Upper lobe of left lung (tissue), 6 donors: Measurements from ENCODE around the gene GAB2. TPM values are rescaled to one million over a fixed set of nuclear protein-coding genes. Genes with fewer than 3 reads are reported as not detected.
"Not testable (repeated sequence)": the region's sequence is repeated elsewhere in the genome, so short reads cannot be mapped to it uniquely, and the experiment has no call there.

ENCODE experiments used
- ATAC-seq, 2 donors: fragments of 200-7000 bp; cut with Tn5 transposase; one replicate each; pipeline ENCODE4 v1.9.1; 2022; ENCODE audit warnings: mild to moderate bottlenecking in 2 of 2, moderate library complexity in 2 of 2; ENCODE audit not compliant: low FRiP score in 2 of 2
- DNase-seq, 2 donors: peaks; one replicate each; pipeline ENCODE4 v3.0.0-alpha.2; 2019 to 2020
- H3K27ac ChIP-seq, 4 donors: fragments of 200-600 bp; sonication (generic); one replicate each; pipeline ENCODE4 v1.5.1; 2016 to 2019
- H3K27me3 ChIP-seq, 4 donors: fragments of 200-600 bp; sonication (generic); one replicate each; pipeline ENCODE4 v1.5.1; 2017 to 2019
- H3K36me3 ChIP-seq, 4 donors: fragments of 200-600 bp; sonication (generic); one replicate each; pipeline ENCODE4 v1.5.1; 2016 to 2019
- H3K4me1 ChIP-seq, 4 donors: fragments of 200-600 bp; sonication (generic); one replicate each; pipeline ENCODE4 v1.5.1; 2018 to 2019
- H3K4me3 ChIP-seq, 4 donors: fragments of 200-600 bp; sonication (generic); one replicate each; pipeline ENCODE4 v1.5.1; 2017 to 2019; ENCODE audit warnings: mild to moderate bottlenecking in 2 of 4, moderate library complexity in 1 of 4
- H3K9me3 ChIP-seq, 4 donors: fragments of 200-600 bp; sonication (generic); one replicate each; pipeline ENCODE4 v1.5.1; 2018 to 2019
- EP300 ChIP-seq, 4 donors: sonication (generic); formaldehyde crosslinking; IDR thresholded peaks; one replicate each; pipeline ENCODE4 v1.5.1; 2017; ENCODE audit warnings: antibody characterized with exemption in 4 of 4, control low read depth in 2 of 4
- POLR2A ChIP-seq, 4 donors: fragments of 450-650 bp; IDR thresholded peaks; one replicate each; pipeline ENCODE4 v1.5.1; 2016 to 2017; ENCODE audit warnings: antibody characterized with exemption in 4 of 4, mild to moderate bottlenecking in 2 of 4
- POLR2AphosphoS5 ChIP-seq, 2 donors: sonication (generic); formaldehyde crosslinking; IDR thresholded peaks; one replicate each; pipeline ENCODE4 v1.5.1; 2017; ENCODE audit warnings: antibody characterized with exemption in 2 of 2
- WGBS, 2 donors: methylation state at CpG; one replicate each; pipeline ENCODE4 v1.1.5; 2017 to 2018; 5-methylcytosine and 5-hydroxymethylcytosine counted together
- total RNA-seq, 6 donors: library from RNA; depleted of rRNA in 4 of 6; stranded (reverse); fragments of >200 nt in 4 of 6; gene quantifications; one replicate each; pipeline versions ENCODE4 v1.1.0 to v1.2.1, GENCODE V29; 2016 to 2021
- TF ChIP-seq, protein P1 (sequence below), 6 experiments: fragments of 450-650 bp in 4 of 6; fragments of 200-600 bp in 2 of 6; sonication (generic) in 2 of 6; IDR thresholded peaks; one replicate each; pipeline ENCODE4 v1.5.1; 2016 to 2019; ENCODE audit warnings: antibody characterized with exemption in 6 of 6
- donor health status: DM: no; HTN: no; CAD: no; lungs with moderate emphysema.
- donor health status: DM: no; HTN: yes; CAD: no; lungs with severe emphysema.

The GAB2 gene
- total RNA-seq, 6 donors from 2014 or later, result 40.9 to 76.6 (median 50.4) TPM

DNA sequence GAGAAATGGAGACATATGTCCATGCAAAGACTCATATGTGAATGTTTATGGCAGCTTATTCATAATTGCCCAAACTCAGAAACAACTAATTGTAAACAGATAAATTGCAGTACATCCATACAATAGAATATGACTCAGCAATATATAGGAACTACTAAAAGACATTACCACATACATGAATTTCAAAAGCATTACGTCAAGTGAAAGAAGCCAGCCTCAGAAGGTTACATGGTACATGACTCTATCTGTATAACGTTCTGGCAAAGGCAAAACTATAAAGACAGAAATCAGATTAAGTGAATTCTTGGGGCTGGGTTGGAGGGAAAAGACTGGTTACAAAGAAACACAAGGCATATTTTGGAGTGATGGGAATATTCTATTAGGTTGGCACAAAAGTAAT is 236.4 kb downstream of the GAB2 start:
- ATAC-seq (no peak), DNase-seq (no peak)
- H3K4me3 ChIP-seq, result no peak overlapping the region
- TF ChIP-seq, protein P1, sequence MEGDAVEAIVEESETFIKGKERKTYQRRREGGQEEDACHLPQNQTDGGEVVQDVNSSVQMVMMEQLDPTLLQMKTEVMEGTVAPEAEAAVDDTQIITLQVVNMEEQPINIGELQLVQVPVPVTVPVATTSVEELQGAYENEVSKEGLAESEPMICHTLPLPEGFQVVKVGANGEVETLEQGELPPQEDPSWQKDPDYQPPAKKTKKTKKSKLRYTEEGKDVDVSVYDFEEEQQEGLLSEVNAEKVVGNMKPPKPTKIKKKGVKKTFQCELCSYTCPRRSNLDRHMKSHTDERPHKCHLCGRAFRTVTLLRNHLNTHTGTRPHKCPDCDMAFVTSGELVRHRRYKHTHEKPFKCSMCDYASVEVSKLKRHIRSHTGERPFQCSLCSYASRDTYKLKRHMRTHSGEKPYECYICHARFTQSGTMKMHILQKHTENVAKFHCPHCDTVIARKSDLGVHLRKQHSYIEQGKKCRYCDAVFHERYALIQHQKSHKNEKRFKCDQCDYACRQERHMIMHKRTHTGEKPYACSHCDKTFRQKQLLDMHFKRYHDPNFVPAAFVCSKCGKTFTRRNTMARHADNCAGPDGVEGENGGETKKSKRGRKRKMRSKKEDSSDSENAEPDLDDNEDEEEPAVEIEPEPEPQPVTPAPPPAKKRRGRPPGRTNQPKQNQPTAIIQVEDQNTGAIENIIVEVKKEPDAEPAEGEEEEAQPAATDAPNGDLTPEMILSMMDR (IDR thresholded peaks at IDR 0.05), result no peak
- no peak for TF ChIP-seq POLR2A (IDR thresholded peaks at IDR 0.05)
- no peak for TF ChIP-seq EP300 (IDR thresholded peaks at IDR 0.05)
- no peak for TF ChIP-seq POLR2AphosphoS5 (IDR thresholded peaks at IDR 0.05)
- no peaks in the 10 kb centered on the region for H3K9me3 ChIP-seq
- H3K4me1 ChIP-seq, result peaks cover 5 to 8% (median 6%) of the 10 kb centered on the region in 4 donors
- H3K27me3 ChIP-seq, result no peaks in the 10 kb centered on the region
- H3K27ac ChIP-seq, result no peak overlapping the region
- 54 to 63% methylated on average over 2 of the region's 2 CpGs for WGBS, 2 donors
- H3K36me3 ChIP-seq, result peaks cover 0 to 12% (median 2%) of the 10 kb centered on the region in 4 donors

DNA sequence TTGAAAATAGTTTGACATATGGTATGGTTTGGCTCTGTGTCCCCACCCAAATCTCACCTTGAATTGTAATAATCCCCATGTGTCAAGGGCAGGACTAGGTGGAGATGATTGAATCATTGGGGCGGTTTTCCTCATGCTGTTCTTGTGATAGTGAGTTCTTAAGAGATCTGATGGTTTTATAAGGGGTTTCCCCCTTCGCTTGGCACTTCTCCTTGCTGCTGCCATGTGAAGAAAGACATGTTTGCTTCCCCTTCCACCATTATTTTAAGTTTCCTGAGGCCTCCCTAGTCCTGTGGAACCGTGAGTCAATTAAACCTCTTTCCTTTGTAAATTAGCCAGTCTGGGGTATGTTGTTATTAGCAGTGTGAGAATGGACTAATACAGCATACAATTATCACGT is 236.9 kb downstream of the GAB2 start:
- Histone ChIP-seq H3K27ac (no peak overlapping the region), H3K36me3 (peaks cover 0 to 12% (median 2%) of the 10 kb centered on the region in 4 donors), H3K4me1 (peaks cover 2 to 5% (median 3%) of the 10 kb centered on the region in 4 donors), H3K4me3 (no peak overlapping the region), H3K9me3 (no peaks in the 10 kb centered on the region), H3K27me3 (no peaks in the 10 kb centered on the region)
- TF ChIP-seq, protein P1 (IDR thresholded peaks at IDR 0.05), result no peak
- TF ChIP-seq POLR2AphosphoS5 (IDR thresholded peaks at IDR 0.05), result no peak
- TF ChIP-seq POLR2A (IDR thresholded peaks at IDR 0.05), result no peak
- no peak for TF ChIP-seq EP300 (IDR thresholded peaks at IDR 0.05)
- no peak for DNase-seq
- 89 to 91% methylated on average over 4 of the region's 4 CpGs for WGBS, 2 donors
- ATAC-seq, result no peak

DNA sequence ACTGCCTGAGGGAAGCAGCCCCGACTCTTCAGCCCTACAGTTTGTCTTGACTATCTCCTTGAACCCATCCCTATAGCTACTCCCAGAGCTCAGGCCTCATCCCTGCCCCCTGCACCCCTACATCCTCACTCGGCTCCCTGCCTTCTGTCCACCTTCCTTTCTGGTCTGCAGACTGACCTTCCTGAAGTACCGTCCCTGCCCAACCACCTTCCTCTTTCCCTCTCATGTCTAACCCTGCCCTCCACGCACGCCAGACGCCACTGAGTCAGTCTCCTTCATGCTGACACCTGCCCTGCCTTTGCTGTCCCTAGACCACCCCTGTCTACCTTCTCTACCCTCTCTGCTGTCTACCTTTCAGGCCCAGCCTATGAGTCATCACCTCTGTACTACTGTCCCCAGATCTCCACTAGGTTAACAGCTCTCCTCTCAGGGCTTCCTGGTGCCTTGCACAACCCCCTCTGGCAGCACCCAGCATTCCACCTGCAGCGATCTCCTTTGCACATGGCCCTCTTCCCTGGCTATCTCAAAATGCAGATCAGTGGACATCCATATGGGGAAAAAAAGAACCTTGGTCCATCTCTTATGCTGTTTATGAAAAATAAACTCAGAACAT is 238.1 kb downstream of the GAB2 start:
- Histone ChIP-seq H3K36me3 (peaks cover 0 to 12% (median 2%) of the 10 kb centered on the region in 4 donors), H3K27ac (no peak overlapping the region), H3K9me3 (no peaks in the 10 kb centered on the region), H3K27me3 (no peaks in the 10 kb centered on the region), H3K4me1 (no peaks in the 10 kb centered on the region), H3K4me3 (no peak overlapping the region)
- DNase-seq (no peak), ATAC-seq (peak in 1 of 2 donors; percentile 15)
- TF ChIP-seq POLR2AphosphoS5 (IDR thresholded peaks at IDR 0.05) (no peak), POLR2A (IDR thresholded peaks at IDR 0.05) (no peak), EP300 (IDR thresholded peaks at IDR 0.05) (no peak)
- TF ChIP-seq, protein P1 (IDR thresholded peaks at IDR 0.05), result no peak
- 95 to 97% methylated on average over 7 of the region's 7 CpGs for WGBS, 2 donors

GRCh38 chr11:78177216-78177615 is 240.4 kb downstream of the GAB2 start:
- Histone ChIP-seq H3K4me3 (no peak overlapping the region), H3K27me3 (no peaks in the 10 kb centered on the region), H3K27ac (no peak overlapping the region), H3K36me3 (peaks cover 0 to 30% (median 15%) of the 10 kb centered on the region in 4 donors), H3K9me3 (no peaks in the 10 kb centered on the region), H3K4me1 (no peaks in the 10 kb centered on the region)
- ATAC-seq (no peak), DNase-seq (no peak)
- WGBS, 2 donors, result 91 to 93% methylated on average over 7 of the region's 7 CpGs
- TF ChIP-seq, protein P1 (IDR thresholded peaks at IDR 0.05), result no peak
- TF ChIP-seq POLR2A (IDR thresholded peaks at IDR 0.05) (no peak), EP300 (IDR thresholded peaks at IDR 0.05) (no peak), POLR2AphosphoS5 (IDR thresholded peaks at IDR 0.05) (no peak)

DNA sequence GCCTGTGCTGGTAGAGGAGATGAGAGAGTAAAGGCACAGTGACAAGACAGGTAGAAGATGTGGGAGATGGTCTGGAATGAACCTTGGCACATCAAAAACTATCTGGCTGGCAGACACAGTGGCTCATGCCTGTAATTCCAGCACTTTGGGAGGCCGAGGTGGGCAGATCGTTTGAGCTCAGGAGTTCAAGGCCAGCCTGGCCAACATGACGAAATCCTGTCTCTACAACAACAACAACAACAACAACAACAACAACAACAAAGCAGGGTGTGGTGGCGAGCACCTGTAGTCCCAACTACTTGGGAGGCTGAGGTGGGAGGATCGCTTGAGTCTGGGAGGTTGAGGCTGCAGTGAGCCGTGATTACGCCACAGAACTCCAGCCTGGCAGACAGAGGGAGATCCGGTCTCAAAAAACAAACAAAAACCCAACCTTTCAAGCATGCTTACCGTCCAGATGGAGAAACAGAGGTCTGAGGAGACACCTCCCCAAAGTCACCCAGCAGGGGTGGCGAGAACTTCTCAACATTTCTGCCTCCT is 240.9 kb downstream of the GAB2 start:
- TF ChIP-seq POLR2A (IDR thresholded peaks at IDR 0.05) (no peak), POLR2AphosphoS5 (IDR thresholded peaks at IDR 0.05) (no peak), EP300 (IDR thresholded peaks at IDR 0.05) (no peak)
- TF ChIP-seq, protein P1 (IDR thresholded peaks at IDR 0.05), result no peak
- Histone ChIP-seq H3K4me3 (no peak overlapping the region), H3K4me1 (no peaks in the 10 kb centered on the region), H3K27ac (no peak overlapping the region), H3K27me3 (no peaks in the 10 kb centered on the region), H3K36me3 (peaks cover 0 to 30% (median 15%) of the 10 kb centered on the region in 4 donors), H3K9me3 (no peaks in the 10 kb centered on the region)
- DNase-seq, result no peak
- WGBS, 2 donors, result 96 to 97% methylated on average over 10 of the region's 10 CpGs
- ATAC-seq, result no peak

- not testable (repeated sequence) for H3K9me3 ChIP-seq, DNase-seq, H3K27me3 ChIP-seq, H3K4me3 ChIP-seq, ATAC-seq, H3K4me1 ChIP-seq, H3K27ac ChIP-seq
- 96 to 100% methylated on average over 3 of the region's 3 CpGs for WGBS, 2 donors
- H3K36me3 ChIP-seq, result peaks cover 0 to 30% (median 15%) of the 10 kb centered on the region in 4 donors
Observed at GRCh38 chr11:78175862-78176261, 241.8 kb downstream of the GAB2 start.
